Measurements from ENCODE around the gene CELA3B. TPM values are rescaled to one million over a fixed set of nuclear protein-coding genes. Genes with fewer than 3 reads are reported as not detected.
A peak's percentile ranks its signal among the peaks of the same experiment; 100 is the strongest.
"Not testable (repeated sequence)": the region's sequence is repeated elsewhere in the genome, so short reads cannot be mapped to it uniquely, and the experiment has no call there.

The CELA3B gene
- total and polyA plus RNA-seq, 7 donors: 0.20 to 6.9 (median 6.0) TPM; not detected in 4

DNA sequence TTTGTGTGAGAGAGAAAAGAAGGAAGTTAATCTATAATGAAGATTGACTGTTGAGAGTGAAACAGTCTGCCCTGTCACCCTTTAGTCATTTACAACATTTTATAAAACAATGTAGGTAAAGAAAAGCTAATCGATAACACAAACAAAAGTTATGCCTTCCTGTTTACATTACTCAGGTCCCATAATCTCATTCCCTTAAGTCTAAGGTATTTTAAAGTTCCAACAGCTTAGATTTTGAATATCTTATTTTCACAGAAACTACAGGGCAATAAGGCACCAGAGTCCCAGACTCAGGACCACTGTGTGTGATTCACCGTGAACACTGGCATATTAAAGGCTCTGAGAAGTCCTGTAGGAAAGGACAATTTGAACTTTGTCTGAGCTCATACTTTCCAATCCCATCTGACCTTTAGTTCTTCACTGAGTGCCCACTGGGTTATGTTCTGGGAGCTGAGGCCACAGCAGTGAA, 3.8 kb upstream of the CELA3B start:
- H3K4me1 ChIP-seq; H3K4me3 ChIP-seq; intact Hi-C loops (cut with DNase I); H3K27ac ChIP-seq; H3K9me3 ChIP-seq; H3K36me3 ChIP-seq; H3K27me3 ChIP-seq; DNase-seq: not testable (repeated sequence)
- WGBS, 2 donors: 10 to 45% methylated on average over 2 of the region's 2 CpGs

DNA sequence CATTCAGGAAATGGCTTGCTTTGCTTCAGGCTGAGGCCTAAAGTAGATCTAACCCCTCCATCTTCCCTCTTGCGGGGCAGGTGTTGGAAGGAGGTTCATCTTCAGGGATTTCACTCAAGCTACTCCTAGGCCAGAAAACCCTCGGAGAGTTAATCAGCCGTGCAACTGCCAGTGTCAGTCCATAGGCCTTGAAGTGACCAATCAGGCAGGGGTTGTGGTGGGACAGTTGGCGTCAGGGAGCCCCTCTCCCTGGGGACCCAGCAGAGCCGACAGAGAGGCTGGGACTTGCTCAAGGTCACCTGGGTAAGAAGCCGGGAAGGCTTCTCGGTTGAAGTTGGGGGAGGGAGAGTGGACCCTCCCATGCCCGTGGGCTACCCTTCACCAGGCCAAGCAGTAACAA, 2.9 kb upstream of the CELA3B start:
- H3K9me3 ChIP-seq; H3K36me3 ChIP-seq; H3K27ac ChIP-seq; intact Hi-C loops (cut with DNase I); H3K27me3 ChIP-seq; H3K4me3 ChIP-seq; H3K4me1 ChIP-seq: not testable (repeated sequence)
- 81 to 92% methylated on average over 8 of the region's 8 CpGs for WGBS, 2 donors
- DNase-seq: peak; percentile 22

GRCh38 chr1:21974699-21975098, 2.1 kb upstream of the CELA3B start:
- H3K9me3 ChIP-seq; H3K4me1 ChIP-seq; H3K36me3 ChIP-seq; intact Hi-C loops (cut with DNase I); H3K27me3 ChIP-seq; H3K27ac ChIP-seq; H3K4me3 ChIP-seq; DNase-seq: not testable (repeated sequence)
- 13 to 72% methylated on average over 6 of the region's 6 CpGs for WGBS, 2 donors

- H3K4me3 ChIP-seq; H3K9me3 ChIP-seq; H3K27ac ChIP-seq; H3K27me3 ChIP-seq; H3K4me1 ChIP-seq; H3K36me3 ChIP-seq; intact Hi-C loops (cut with DNase I): not testable (repeated sequence)
- DNase-seq: peak; percentile 14
- WGBS, 2 donors: 66 to 87% methylated on average over 9 of the region's 9 CpGs
These were observed 1.5 kb upstream of the CELA3B start for GRCh38 chr1:21975296-21975695.

DNA sequence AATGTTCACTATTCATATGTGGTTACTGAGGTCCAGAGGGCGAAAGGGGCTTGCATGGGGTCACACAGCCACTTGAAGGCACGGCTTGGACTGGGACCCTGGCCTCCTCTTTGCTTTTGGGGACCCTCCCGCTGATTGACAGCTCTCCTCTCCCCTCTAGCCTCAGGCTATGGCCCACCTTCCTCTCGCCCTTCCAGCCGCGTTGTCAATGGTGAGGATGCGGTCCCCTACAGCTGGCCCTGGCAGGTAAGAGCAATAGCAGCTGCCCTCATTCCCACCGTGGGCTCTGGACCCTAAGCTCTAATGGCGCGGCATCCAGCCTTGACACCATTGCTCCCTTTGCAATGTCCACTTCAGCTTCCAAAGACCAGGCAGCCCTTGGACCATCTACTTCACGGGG, 1.4 kb downstream of the CELA3B start:
- H3K9me3 ChIP-seq; intact Hi-C loops (cut with DNase I); H3K27me3 ChIP-seq; H3K4me3 ChIP-seq; H3K36me3 ChIP-seq; H3K27ac ChIP-seq; H3K4me1 ChIP-seq: not testable (repeated sequence)
- DNase-seq: peak; percentile 44
- 92 to 95% methylated on average over 11 of the region's 11 CpGs for WGBS, 2 donors

GRCh38 chr1:21980515-21981220, 3.8 kb downstream of the CELA3B start:
- H3K4me3 ChIP-seq; H3K4me1 ChIP-seq; H3K27me3 ChIP-seq; intact Hi-C loops (cut with DNase I); H3K27ac ChIP-seq; H3K9me3 ChIP-seq; H3K36me3 ChIP-seq: not testable (repeated sequence)
- 75 to 77% methylated on average over 20 to 21 of the region's 21 CpGs for WGBS, 2 donors
- peak; percentile 43 for DNase-seq

GRCh38 chr1:21981253-21981652, 4.4 kb downstream of the CELA3B start:
- H3K4me1 ChIP-seq: not testable (repeated sequence)
- 54 to 94% methylated on average over 2 to 4 of the region's 4 CpGs for WGBS, 2 donors

GRCh38 chr1:21982122-21982521, 5.3 kb downstream of the CELA3B start:
- H3K36me3 ChIP-seq; H3K4me1 ChIP-seq; H3K9me3 ChIP-seq; H3K27ac ChIP-seq; DNase-seq; H3K27me3 ChIP-seq; H3K4me3 ChIP-seq; intact Hi-C loops (cut with DNase I): not testable (repeated sequence)
- 70 to 79% methylated on average over 6 of the region's 6 CpGs for WGBS, 2 donors

More at GRCh38 chr1:21981253-21981652, 4.4 kb downstream of the CELA3B start:
- H3K36me3 ChIP-seq; H3K4me3 ChIP-seq; H3K27me3 ChIP-seq; H3K9me3 ChIP-seq; intact Hi-C loops (cut with DNase I); H3K27ac ChIP-seq: not testable (repeated sequence)
- DNase-seq: peak; percentile 44

GRCh38 chr1:21983539-21983938, 6.7 kb downstream of the CELA3B start:
- intact Hi-C loops (cut with DNase I); H3K9me3 ChIP-seq; DNase-seq; H3K4me3 ChIP-seq; H3K36me3 ChIP-seq; H3K27ac ChIP-seq; H3K4me1 ChIP-seq; H3K27me3 ChIP-seq: not testable (repeated sequence)
- 83 to 89% methylated on average over 11 to 12 of the region's 15 CpGs for WGBS, 2 donors

DNA sequence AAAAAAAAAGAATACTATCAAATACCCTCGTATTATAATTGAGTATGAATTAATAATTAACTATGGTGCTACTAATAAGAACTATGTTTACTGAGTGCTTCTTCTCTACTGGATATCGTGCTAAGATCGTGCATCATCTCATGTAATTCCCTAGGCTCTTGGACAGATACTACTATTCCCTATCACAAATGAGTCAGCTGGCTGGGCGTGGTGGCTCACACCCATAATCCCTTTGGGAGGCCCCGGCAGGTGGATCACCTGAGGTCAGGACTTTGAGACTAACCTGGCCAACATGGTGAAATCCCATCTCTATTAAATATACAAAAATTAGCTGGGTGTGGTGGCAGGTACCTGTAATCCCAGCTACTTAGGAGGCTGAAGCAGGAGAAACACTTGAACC, 9.1 kb downstream of the CELA3B start:
- H3K4me1 ChIP-seq; DNase-seq; intact Hi-C loops (cut with DNase I); H3K36me3 ChIP-seq; H3K4me3 ChIP-seq; H3K9me3 ChIP-seq; H3K27ac ChIP-seq; H3K27me3 ChIP-seq: not testable (repeated sequence)
- WGBS, 2 donors: 6 to 88% methylated on average over 1 to 5 of the region's 5 CpGs

- H3K27ac ChIP-seq; H3K9me3 ChIP-seq; H3K4me3 ChIP-seq; H3K4me1 ChIP-seq; H3K36me3 ChIP-seq; H3K27me3 ChIP-seq; intact Hi-C loops (cut with DNase I): not testable (repeated sequence)
- 88 to 89% methylated on average over 11 of the region's 12 CpGs for WGBS, 2 donors
- DNase-seq: peak; percentile 17
These were observed 9.6 kb downstream of the CELA3B start for GRCh38 chr1:21986386-21986785.

GRCh38 chr1:21989672-21990393, 13.0 kb downstream of the CELA3B start:
- H3K4me1 ChIP-seq: not testable (repeated sequence)

DNA sequence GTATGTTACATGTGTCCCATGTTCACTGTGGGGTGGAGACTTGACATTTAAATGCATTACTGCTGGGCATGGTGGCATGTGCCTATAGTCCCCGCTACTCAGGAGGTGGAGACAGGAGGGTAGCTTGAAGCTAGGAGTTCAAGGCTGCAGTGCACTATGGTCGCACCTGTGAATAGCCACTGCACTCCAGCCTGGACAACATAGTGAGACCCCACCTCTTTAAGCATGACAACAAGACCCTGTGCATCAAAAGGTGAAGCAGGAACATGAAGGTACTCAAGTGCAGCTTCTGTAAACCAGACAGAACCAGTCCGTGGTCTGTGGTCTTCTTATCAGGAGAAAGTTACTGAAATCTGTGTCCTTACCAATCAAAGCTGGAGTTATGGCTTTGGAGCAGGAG, 15.4 kb downstream of the CELA3B start:
- 92 to 93% methylated on average over 3 of the region's 3 CpGs for WGBS, 2 donors

More at GRCh38 chr1:21989672-21990393, 13.0 kb downstream of the CELA3B start:
- H3K27me3 ChIP-seq; H3K9me3 ChIP-seq; intact Hi-C loops (cut with DNase I); DNase-seq; H3K4me3 ChIP-seq; H3K27ac ChIP-seq; H3K36me3 ChIP-seq: not testable (repeated sequence)
- WGBS, 2 donors: 8 to 49% methylated on average over 2 of the region's 5 CpGs

More for the DNA sequence above, 15.4 kb downstream of the CELA3B start:
- H3K27me3 ChIP-seq; H3K4me1 ChIP-seq; H3K9me3 ChIP-seq; H3K36me3 ChIP-seq; H3K4me3 ChIP-seq; intact Hi-C loops (cut with DNase I); DNase-seq; H3K27ac ChIP-seq: not testable (repeated sequence)

All from sigmoid colon (tissue), 7 donors.